H1 (cell line): ENCODE results near the gene ADCYAP1. TPM values are rescaled to one million over a fixed set of nuclear protein-coding genes. Genes with fewer than 3 reads are reported as not detected.

ENCODE experiments used
- CTCF ChIA-PET: fragments of 300-600 bp; sonication (Branson Sonifier 250); formaldehyde crosslinking; loops from one replicate; lab custom pipeline; 2021; ENCODE audit not compliant: partially characterized antibody; lab: Charles Lee
- POLR2A ChIA-PET: fragments of 300-600 bp; sonication (Branson Sonifier 250); formaldehyde crosslinking; loops from one replicate; lab custom pipeline; 2021; ENCODE audit warnings: inconsistent platforms; ENCODE audit not compliant: partially characterized antibody; lab: Charles Lee
- DNase-seq, 2 experiments: peaks; one replicate each; pipeline versions ENCODE4 v3.0.0 to v3.0.0-alpha.2; 2010 to 2022; ENCODE audit warnings: low spot score in 2 of 2, low read depth in 1 of 2, mixed read lengths in 1 of 2
- FAIRE-seq: peaks from 2 replicates; lab custom pipeline; 2011; peaks lifted over from hg19 to GRCh38; lab: Jason Lieb, UNC
- H2AFZ ChIP-seq: 2 replicates; pipeline ENCODE4 v1.8.1; 2012; ENCODE audit warnings: low read length, inconsistent platforms
- H2AK5ac ChIP-seq: 2 replicates; pipeline ENCODE4 v1.6.1; 2013; ENCODE audit warnings: low read depth, low read length
- H2BK120ac ChIP-seq: replicated peaks from 2 replicates; pipeline ENCODE3; 2013; ENCODE audit warnings: low read depth, low read length, inconsistent platforms
- H2BK12ac ChIP-seq: 2 replicates; pipeline ENCODE4 v1.6.1; 2013; ENCODE audit warnings: low read depth, low read length
- H2BK15ac ChIP-seq: 2 replicates; pipeline ENCODE4 v1.6.1; 2013; ENCODE audit warnings: low read length
- H2BK20ac ChIP-seq: 2 replicates; pipeline ENCODE4 v1.6.1; 2013; ENCODE audit warnings: low read length
- H2BK5ac ChIP-seq: 2 replicates; pipeline ENCODE4 v1.6.1; 2013; ENCODE audit warnings: low read depth, low read length
- H3K14ac ChIP-seq: 2 replicates; pipeline ENCODE4 v1.6.1; 2013; ENCODE audit warnings: inconsistent platforms; ENCODE audit not compliant: insufficient read length
- H3K18ac ChIP-seq: 2 replicates; pipeline ENCODE4 v1.6.1; 2013; ENCODE audit warnings: low read length; ENCODE audit errors: extremely low read depth
- H3K23ac ChIP-seq: 2 replicates; pipeline ENCODE4 v1.6.1; 2013; ENCODE audit warnings: inconsistent platforms; ENCODE audit not compliant: insufficient read length
- H3K23me2 ChIP-seq: 2 replicates; pipeline ENCODE4 v1.6.1; 2013; ENCODE audit warnings: low read depth, low read length
- H3K27ac ChIP-seq: 2 replicates; pipeline ENCODE4 v1.6.1; 2011; ENCODE audit warnings: low read depth, low read length, inconsistent platforms
- H3K27me3 ChIP-seq, 4 experiments: replicated peaks in 1 of 4; 1 replicate in 1 of 4; 2 replicates in 3 of 4; pipeline versions ENCODE4 v1.6.1 to v1.8.1; 2011 to 2013; ENCODE audit warnings: low read length in 3 of 4, mild to moderate bottlenecking in 3 of 4, inconsistent platforms in 2 of 4, mixed read lengths in 2 of 4, moderate library complexity in 1 of 4; ENCODE audit not compliant: control insufficient read depth in 3 of 4, insufficient read depth in 3 of 4; ENCODE audit errors: extremely low read depth in 1 of 4
- H3K36me3 ChIP-seq, 4 experiments: 2 replicates each; pipeline versions ENCODE4 v1.6.1 to v1.8.1; 2011 to 2013; ENCODE audit warnings: mild to moderate bottlenecking in 4 of 4, low read length in 3 of 4, moderate library complexity in 2 of 4, control low read depth in 1 of 4, inconsistent platforms in 1 of 4; ENCODE audit not compliant: insufficient read depth in 4 of 4, control insufficient read depth in 2 of 4
- H3K4ac ChIP-seq: replicated peaks from 2 replicates; pipeline ENCODE3; 2013; ENCODE audit warnings: low read length, low read depth, mixed read lengths, inconsistent platforms; ENCODE audit not compliant: insufficient read length
- H3K4me1 ChIP-seq, 4 experiments: replicated peaks in 1 of 4; 1 replicate in 1 of 4; 2 replicates in 3 of 4; pipeline versions ENCODE4 v1.6.1 to v1.8.1; 2011 to 2013; ENCODE audit warnings: low read length in 3 of 4, inconsistent platforms in 2 of 4, mixed read lengths in 1 of 4; ENCODE audit not compliant: insufficient read depth in 4 of 4, control insufficient read depth in 3 of 4
- H3K4me2 ChIP-seq, 2 experiments: 2 replicates each; pipeline versions ENCODE4 v1.6.1 to v1.8.1; 2011 to 2013; ENCODE audit warnings: low read depth in 2 of 2, low read length in 2 of 2, control low read depth in 1 of 2, inconsistent platforms in 1 of 2, mild to moderate bottlenecking in 1 of 2; ENCODE audit not compliant: insufficient read depth in 1 of 2
- H3K4me3 ChIP-seq, 4 experiments: fragments of 200-600, 300-600 bp in 1 of 4; sonication (generic), shearing (Covaris generic), sonication (Bioruptor Twin) in 1 of 4; 2 replicates each; pipeline versions ENCODE4 v1.5.1 to v1.8.1; 2011 to 2016; ENCODE audit warnings: low read length in 4 of 4, low read depth in 3 of 4, control low read depth in 2 of 4, inconsistent platforms in 2 of 4, mild to moderate bottlenecking in 2 of 4, mixed read lengths in 1 of 4, moderate library complexity in 1 of 4; ENCODE audit not compliant: insufficient read depth in 2 of 4; ENCODE audit errors: extremely low read depth in 1 of 4
- H3K56ac ChIP-seq: replicated peaks from 2 replicates; pipeline ENCODE3; 2013; ENCODE audit warnings: low read depth, mild to moderate bottlenecking, mixed read lengths, low read length, inconsistent platforms; ENCODE audit not compliant: insufficient read length
- H3K79me1 ChIP-seq: 2 replicates; pipeline ENCODE4 v1.6.1; 2013; ENCODE audit warnings: low read depth, low read length, control low read depth
- H3K79me2 ChIP-seq, 2 experiments: 2 replicates each; pipeline versions ENCODE4 v1.6.1 to v1.8.1; 2012 to 2013; ENCODE audit warnings: low read length in 2 of 2, mild to moderate bottlenecking in 2 of 2, inconsistent platforms in 1 of 2; ENCODE audit not compliant: insufficient read depth in 2 of 2, control insufficient read depth in 1 of 2
- H3K9ac ChIP-seq, 4 experiments: replicated peaks in 1 of 4; 1 replicate in 1 of 4; 2 replicates in 3 of 4; pipeline versions ENCODE4 v1.6.1 to v1.8.1; 2011 to 2013; ENCODE audit warnings: low read depth in 3 of 4, low read length in 3 of 4, control low read depth in 2 of 4, mild to moderate bottlenecking in 2 of 4, moderate library complexity in 2 of 4, inconsistent platforms in 1 of 4; ENCODE audit errors: extremely low read depth in 1 of 4
- H3K9me3 ChIP-seq, 2 experiments: 2 replicates each; pipeline versions ENCODE4 v1.6.1 to v1.8.1; 2012 to 2013; ENCODE audit warnings: mild to moderate bottlenecking in 2 of 2, moderate library complexity in 2 of 2, control low read depth in 1 of 2, inconsistent platforms in 1 of 2, low read depth in 1 of 2, low read length in 1 of 2, mixed read lengths in 1 of 2; ENCODE audit not compliant: insufficient read depth in 2 of 2
- H4K20me1 ChIP-seq, 2 experiments: replicated peaks in 1 of 2; 2 replicates each; pipeline versions ENCODE3 to v1.8.1; 2011 to 2013; ENCODE audit warnings: inconsistent platforms in 2 of 2, low read length in 2 of 2, mild to moderate bottlenecking in 1 of 2; ENCODE audit not compliant: insufficient read depth in 2 of 2, control insufficient read depth in 1 of 2
- H4K5ac ChIP-seq: 2 replicates; pipeline ENCODE4 v1.6.1; 2013; ENCODE audit warnings: low read length, low read depth, mixed read lengths, inconsistent platforms; ENCODE audit not compliant: insufficient read length
- H4K8ac ChIP-seq: 2 replicates; pipeline ENCODE4 v1.8.0; 2013; ENCODE audit warnings: mild to moderate bottlenecking, moderate library complexity, low read length, inconsistent platforms; ENCODE audit not compliant: insufficient read depth; ENCODE audit errors: extremely low read depth
- H4K91ac ChIP-seq: replicated peaks from 2 replicates; pipeline ENCODE3; 2013; ENCODE audit warnings: low read length, mixed read lengths, inconsistent platforms; ENCODE audit not compliant: insufficient read length
- CBX5 ChIP-seq: fragments of 300-800, 300-1000 bp; sonication (generic); IDR thresholded peaks from 2 replicates; pipeline ENCODE4 v1.7.1; 2016; ENCODE audit warnings: antibody characterized with exemption, low read length, low read depth
- CHD2 ChIP-seq: IDR thresholded peaks from 2 replicates; pipeline ENCODE4 v1.6.1; 2012; ENCODE audit warnings: low read length, improper control_type of control experiment
- EZH2 ChIP-seq: fragments of 200-600 bp; sonication (generic); IDR thresholded peaks from 2 replicates; pipeline ENCODE4 v1.7.1; 2012; ENCODE audit warnings: low read depth, mild to moderate bottlenecking, moderate library complexity, low read length, inconsistent platforms; ENCODE audit not compliant: severe bottlenecking
- MAFK ChIP-seq: IDR thresholded peaks from 2 replicates; pipeline ENCODE4 v1.6.1; 2012; ENCODE audit warnings: low read depth, mild to moderate bottlenecking, improper control_type of control experiment, low read length
- MAX ChIP-seq: IDR thresholded peaks from 2 replicates; pipeline ENCODE4 v1.6.1; 2012; ENCODE audit warnings: inconsistent platforms
- RAD21 ChIP-seq, 2 experiments: IDR thresholded peaks in 1 of 2; conservative IDR thresholded peaks in 1 of 2; 2 replicates each; pipeline ENCODE4 v1.6.1; 2011; ENCODE audit warnings: low read depth in 2 of 2, low read length in 2 of 2, improper control_type of control experiment in 1 of 2, inconsistent platforms in 1 of 2, mild to moderate bottlenecking in 1 of 2, moderate library complexity in 1 of 2
- RXRA ChIP-seq: IDR thresholded peaks from 2 replicates; pipeline ENCODE4 v1.6.1; 2011; ENCODE audit warnings: low read depth, mild to moderate bottlenecking, low read length, moderate library complexity; ENCODE audit not compliant: insufficient read depth
- TBP ChIP-seq: IDR thresholded peaks from 2 replicates; pipeline ENCODE4 v1.6.1; 2011; ENCODE audit warnings: low read depth, low read length, improper control_type of control experiment
- ZNF274 ChIP-seq: IDR thresholded peaks from 2 replicates; pipeline ENCODE4 v1.7.0; 2012; ENCODE audit warnings: low read length, borderline replicate concordance; ENCODE audit errors: extremely low read depth
- WGBS, 2 experiments: shearing (Covaris generic) in 1 of 2; methylation state at CpG; one replicate each; pipeline versions ENCODE4 v1.1.6 to v1.1.7; 2013 to 2015; ENCODE audit warnings: low lambda C conversion rate in 2 of 2, mixed read lengths in 2 of 2, inconsistent platforms in 1 of 2, low coverage in 1 of 2, missing lambda C conversion rate in 1 of 2; ENCODE audit not compliant: insufficient replicate concordance in 2 of 2, insufficient coverage in 1 of 2, insufficient read length in 1 of 2; ENCODE audit errors: extremely low coverage in 1 of 2, missing lambda C conversion rate in 1 of 2; 5-methylcytosine and 5-hydroxymethylcytosine counted together
- polyA plus RNA-seq, 7 experiments: library from polyadenylated mRNA; depleted of rRNA in 3 of 7; stranded (reverse) in 5 of 7; unstranded in 2 of 7; fragments of >200 nt in 5 of 7; fragments of 200-250 nt in 2 of 7; gene quantifications; 1 replicate in 5 of 7; 2 replicates in 1 of 7; 4 replicates in 1 of 7; pipeline versions ENCODE4 v1.2.1 to v1.2.3, GENCODE V29; 2011 to 2013; ENCODE audit warnings: missing spikeins in 2 of 7, mixed read lengths in 2 of 7
- total RNA-seq: library from RNA; stranded (reverse); fragmentation: NEBNext Ultra II Directional; extraction: Animal tissue kit (Norgen Biotek cat#: 25700); gene quantifications from 2 replicates; pipeline ENCODE4 v1.2.1, GENCODE V29; 2021

Gene ADCYAP1
- total and polyA plus RNA-seq, 2 of the 8 experiments (the other 6 are each of a cell fraction or from before 2014, with no cell fraction given) = 0.02 TPM; not detected in 1

DNA sequence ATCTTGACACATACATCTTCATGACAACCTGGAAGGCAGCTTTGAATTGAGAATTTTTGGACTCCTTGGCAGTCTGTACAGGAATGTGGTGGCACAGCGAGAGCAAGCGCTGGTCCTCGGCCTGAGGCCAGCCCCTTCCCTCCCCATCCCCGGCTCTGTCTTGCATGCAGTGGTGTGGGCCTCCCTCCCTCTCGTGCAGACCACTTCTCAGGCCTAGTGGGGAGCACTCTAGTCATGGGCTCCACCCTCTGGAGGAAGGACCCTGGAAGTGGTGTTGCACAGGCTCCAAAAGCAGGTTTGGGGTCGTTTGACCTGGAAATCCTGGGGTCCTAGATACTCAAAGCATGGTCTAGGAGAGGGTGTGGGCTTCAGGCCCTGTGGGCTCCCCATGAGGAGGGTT is 32.3 kb downstream of the ADCYAP1 start:
- TF ChIP-seq ZNF274 (no peak), RXRA (no peak), CBX5 (no peak), TBP (no peak), CHD2 (no peak), MAX (no peak), EZH2 (no peak), RAD21 (IDR thresholded peaks at IDR 0.05 in 1 of 2, conservative IDR thresholded peaks at IDR 0.05 in 1 of 2; ENCODE audit: low read depth in 2 of 2, low read length in 2 of 2) (no peak), MAFK (no peak)
- no peak overlapping the region for H4K5ac ChIP-seq
- H4K91ac ChIP-seq = no peak overlapping the region
- no peaks in the 10 kb centered on the region for H3K36me3 ChIP-seq
- H3K79me1 ChIP-seq = no peaks in the 10 kb centered on the region
- H3K4me2 ChIP-seq = no peak overlapping the region
- H3K14ac ChIP-seq = no peak overlapping the region
- no peak overlapping the region for H2BK15ac ChIP-seq
- no peak overlapping the region for H2AK5ac ChIP-seq
- H3K9me3 ChIP-seq = no peaks in the 10 kb centered on the region
- no peak for DNase-seq
- no peak overlapping the region for H2BK12ac ChIP-seq
- H2BK5ac ChIP-seq = no peak overlapping the region
- no peak overlapping the region for H3K4me3 ChIP-seq
- CTCF ChIA-PET = no interaction called here
- 77% methylated on average over 5 of the region's 6 CpGs; no CpG with 5 or more reads in 1 of the 2 experiments for WGBS, 2 experiments
- H3K18ac ChIP-seq = no peak overlapping the region
- no peak overlapping the region for H3K9ac ChIP-seq
- H2AFZ ChIP-seq = no peak overlapping the region
- no peak overlapping the region for H2BK120ac ChIP-seq
- H3K23ac ChIP-seq = no peak overlapping the region
- POLR2A ChIA-PET = no interaction called here
- H3K27me3 ChIP-seq = no peaks in the 10 kb centered on the region
- no peak overlapping the region for H2BK20ac ChIP-seq
- FAIRE-seq = no peak
- no peaks in the 10 kb centered on the region for H3K79me2 ChIP-seq
- no peaks in the 10 kb centered on the region for H4K20me1 ChIP-seq
- H3K4ac ChIP-seq = no peak overlapping the region
- H4K8ac ChIP-seq = no peak overlapping the region
- 0 out of 7 replicates have a peak, but pooled peaks cover 0 to 2% (median 0%) of the 10 kb centered on the region in 4 experiments for H3K4me1 ChIP-seq
- H3K56ac ChIP-seq = no peak overlapping the region
- H3K23me2 ChIP-seq = no peaks in the 10 kb centered on the region
- H3K27ac ChIP-seq = no peak overlapping the region
